GM12872 (cell line): ENCODE results near the gene TRPM4.

ENCODE experiments used
- TF ChIP-seq, protein P1 (sequence below): IDR thresholded peaks from 3 replicates; pipeline ENCODE4 v1.5.1; 2011; ENCODE audit warnings: low read depth, mild to moderate bottlenecking, low read length, moderate library complexity; ENCODE audit not compliant: insufficient read depth

Gene TRPM4

DNA sequence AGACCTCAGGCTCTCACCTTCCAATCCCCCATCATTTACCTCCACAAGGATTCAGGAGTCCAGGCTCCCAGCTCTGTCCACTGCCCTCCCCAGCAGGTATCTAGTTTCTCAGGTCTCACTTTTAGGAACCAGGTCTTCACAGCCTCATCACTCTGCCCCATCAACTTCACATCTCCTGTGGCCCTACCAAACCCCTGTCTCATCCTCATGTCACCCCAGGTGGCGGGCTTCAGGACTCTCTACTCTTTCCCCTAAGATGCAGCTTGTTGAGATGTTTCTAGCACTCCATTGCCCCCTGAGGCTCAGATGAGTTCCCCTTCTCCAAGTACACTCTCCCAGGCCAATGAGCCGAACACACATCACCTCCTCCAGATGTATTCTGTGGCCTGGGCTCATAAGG lies 36.7 kb upstream of the TRPM4 start:
- TF ChIP-seq, protein P1, sequence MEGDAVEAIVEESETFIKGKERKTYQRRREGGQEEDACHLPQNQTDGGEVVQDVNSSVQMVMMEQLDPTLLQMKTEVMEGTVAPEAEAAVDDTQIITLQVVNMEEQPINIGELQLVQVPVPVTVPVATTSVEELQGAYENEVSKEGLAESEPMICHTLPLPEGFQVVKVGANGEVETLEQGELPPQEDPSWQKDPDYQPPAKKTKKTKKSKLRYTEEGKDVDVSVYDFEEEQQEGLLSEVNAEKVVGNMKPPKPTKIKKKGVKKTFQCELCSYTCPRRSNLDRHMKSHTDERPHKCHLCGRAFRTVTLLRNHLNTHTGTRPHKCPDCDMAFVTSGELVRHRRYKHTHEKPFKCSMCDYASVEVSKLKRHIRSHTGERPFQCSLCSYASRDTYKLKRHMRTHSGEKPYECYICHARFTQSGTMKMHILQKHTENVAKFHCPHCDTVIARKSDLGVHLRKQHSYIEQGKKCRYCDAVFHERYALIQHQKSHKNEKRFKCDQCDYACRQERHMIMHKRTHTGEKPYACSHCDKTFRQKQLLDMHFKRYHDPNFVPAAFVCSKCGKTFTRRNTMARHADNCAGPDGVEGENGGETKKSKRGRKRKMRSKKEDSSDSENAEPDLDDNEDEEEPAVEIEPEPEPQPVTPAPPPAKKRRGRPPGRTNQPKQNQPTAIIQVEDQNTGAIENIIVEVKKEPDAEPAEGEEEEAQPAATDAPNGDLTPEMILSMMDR, result no peak

DNA sequence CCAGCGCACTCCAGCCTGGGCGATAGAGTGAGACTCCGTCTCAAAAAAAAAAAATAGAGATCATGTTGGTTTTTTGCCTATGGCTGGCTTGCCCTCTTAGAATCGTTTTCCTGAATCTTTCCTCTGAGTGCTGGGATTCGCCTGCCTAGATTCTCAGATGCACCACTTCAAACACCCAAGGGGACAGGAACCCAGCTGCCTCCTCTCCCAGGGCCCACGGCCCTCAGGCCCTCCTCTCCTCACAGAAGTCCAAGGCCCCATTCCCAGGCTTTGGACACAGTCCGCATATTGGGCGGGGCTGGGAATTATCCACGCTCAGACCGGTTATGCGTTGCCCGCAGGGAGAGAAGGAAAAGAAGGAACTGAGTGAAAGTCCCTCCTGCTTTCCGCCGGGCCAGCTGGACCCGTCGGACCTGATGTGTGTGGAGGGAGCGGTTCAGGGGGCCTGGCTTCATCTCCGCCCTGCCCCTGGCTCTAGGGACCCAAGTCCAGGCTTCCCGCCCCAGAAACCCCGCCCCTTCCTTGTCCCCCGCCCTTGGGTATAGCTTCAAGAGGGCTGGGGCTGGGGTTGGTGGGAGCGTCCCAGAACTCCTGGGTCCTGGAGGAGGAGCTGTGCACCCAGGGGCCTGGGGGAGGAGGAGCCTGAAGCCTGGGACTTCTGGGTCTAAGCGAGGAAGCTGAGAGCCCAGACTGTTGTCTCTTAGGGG lies 32.4 kb upstream of the TRPM4 start:
- TF ChIP-seq, protein P1, result no peak

DNA sequence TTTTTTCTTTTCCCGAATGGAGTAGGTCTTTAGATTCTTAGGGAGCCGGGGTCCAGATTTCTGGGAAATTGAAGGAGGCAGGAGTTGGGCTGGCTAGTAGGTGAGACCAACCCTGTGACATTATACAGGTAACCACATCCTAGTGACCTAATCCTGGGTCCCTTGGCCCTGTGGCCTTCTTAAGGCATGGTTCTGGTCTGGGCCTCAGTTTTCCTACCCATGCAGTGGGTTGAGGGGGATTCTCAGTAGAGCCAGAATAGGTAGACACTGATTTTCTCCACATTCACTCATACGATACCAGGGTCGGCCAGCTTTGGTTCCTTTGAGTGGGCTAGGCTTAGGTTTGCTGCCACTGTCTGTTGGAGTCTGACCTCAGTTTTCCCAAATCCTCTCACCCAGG lies 31.0 kb upstream of the TRPM4 start:
- TF ChIP-seq, protein P1, result no peak

DNA sequence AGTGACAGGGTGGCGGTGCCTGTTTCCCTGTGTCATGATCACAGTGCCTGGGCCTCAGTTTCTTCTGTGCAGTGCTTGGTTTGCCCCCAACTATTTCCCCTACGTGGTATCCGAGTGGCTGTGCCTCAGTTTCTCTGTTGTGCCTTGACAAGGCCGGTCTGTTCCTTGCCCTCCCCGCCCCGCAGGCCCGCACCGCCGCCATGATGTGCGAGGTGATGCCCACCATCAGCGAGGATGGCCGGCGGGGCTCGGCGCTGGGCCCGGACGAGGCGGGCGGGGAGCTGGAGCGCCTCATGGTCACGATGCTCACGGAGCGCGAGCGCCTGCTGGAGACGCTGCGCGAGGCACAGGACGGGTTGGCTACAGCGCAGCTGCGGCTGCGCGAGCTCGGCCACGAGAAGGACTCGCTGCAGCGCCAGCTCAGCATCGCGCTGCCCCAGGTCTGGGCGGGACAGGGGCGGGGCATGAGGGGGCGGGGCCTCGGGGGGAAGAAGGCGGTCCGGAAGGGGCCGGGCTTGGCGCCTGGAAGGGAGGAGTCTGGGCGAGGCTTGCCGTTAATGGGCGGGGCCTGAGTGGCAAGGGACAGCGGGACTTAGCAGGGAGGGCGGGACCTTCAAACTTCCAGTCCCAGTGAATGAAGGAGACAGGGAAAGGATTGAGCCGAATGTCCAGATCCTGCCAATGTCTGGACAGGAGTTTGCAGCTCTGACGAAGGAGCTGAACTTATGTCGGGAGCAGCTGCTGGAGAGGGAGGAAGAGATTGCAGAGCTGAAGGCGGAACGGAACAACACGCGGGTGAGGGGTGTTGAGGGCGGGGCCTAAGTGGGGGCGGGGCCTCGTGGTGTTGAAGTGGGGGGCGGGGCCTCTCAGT lies 29.7 kb upstream of the TRPM4 start:
- TF ChIP-seq, protein P1, result no peak

DNA sequence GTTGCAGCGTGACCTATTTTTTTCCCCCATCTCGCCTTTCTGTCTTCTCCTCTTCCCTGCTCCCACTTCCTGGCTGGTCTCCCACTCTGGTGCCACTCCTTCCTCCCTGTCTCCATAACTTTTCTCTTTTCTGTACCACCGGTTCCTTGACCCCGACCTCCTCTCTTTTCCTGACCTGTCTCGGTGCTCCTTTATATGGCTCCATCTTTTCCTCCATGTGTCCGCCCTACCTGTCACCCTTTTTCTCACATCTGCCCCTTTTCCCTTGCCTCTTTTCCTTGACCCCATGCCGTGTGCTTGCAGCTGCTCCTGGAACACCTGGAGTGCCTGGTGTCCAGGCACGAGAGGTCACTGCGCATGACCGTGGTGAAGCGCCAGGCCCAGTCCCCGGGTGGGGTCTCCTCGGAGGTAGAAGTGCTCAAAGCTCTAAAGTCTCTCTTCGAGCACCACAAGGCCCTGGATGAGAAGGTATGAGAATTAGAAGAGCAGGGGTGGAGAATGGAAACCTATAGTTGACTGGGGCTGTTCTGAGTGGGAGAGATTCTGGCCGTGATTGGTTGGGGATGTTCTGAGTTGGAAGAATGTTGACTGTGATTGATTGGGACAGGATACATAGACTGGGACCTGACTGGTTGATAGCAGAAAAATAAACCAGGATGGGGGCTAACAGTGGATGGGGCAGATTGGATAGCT lies 28.9 kb upstream of the TRPM4 start:
- TF ChIP-seq, protein P1, result no peak

DNA sequence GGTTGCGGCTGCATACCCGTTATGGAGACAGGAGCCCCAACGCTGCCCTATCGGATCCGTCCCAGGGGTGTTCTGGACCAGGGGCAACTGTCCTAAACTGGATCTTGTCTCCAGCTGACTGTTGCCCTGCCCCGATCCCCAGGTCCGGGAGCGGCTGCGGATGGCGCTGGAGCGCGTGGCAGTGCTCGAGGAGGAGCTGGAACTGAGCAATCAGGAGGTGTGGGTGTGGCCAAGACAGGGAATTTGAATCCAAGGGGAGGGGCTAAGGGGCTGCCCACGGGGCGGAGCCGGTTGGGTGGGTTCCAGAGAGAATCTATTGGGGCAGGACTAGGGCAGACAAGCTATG lies 28.4 kb upstream of the TRPM4 start:
- TF ChIP-seq, protein P1, result no peak

DNA sequence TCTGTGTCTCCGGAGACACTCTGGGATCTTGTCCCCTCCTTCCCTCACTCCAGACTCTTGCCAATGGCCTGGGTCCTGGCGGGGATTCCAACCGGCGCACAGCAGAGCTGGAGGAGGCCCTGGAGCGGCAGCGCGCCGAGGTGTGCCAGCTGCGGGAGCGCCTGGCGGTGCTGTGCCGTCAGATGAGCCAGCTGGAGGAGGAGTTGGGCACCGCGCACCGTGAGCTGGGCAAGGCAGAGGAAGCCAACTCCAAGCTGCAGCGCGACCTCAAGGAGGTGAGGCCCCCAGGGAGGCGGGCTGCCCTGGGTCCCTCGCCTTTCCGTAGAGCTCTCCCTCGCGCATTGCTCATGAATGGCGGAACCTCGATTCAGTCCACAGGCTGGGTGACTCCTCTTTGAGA lies 27.3 kb upstream of the TRPM4 start:
- TF ChIP-seq, protein P1, result no peak
